MM.1S (cell line): Measurements from ENCODE around the gene HSPG2.

Experiments used
- EZH2 ChIP-seq: fragments of 300-600 bp; sonication (generic); optimal IDR thresholded peaks from 2 replicates; pipeline ENCODE3; 2017; ENCODE audit warnings: low read depth, mild to moderate bottlenecking, antibody characterized with exemption, low read length, mixed read lengths
- TF ChIP-seq, protein P1 (sequence below): fragments of 300-600 bp; sonication (generic); IDR thresholded peaks from 2 replicates; pipeline ENCODE4 v1.5.1; 2016; ENCODE audit warnings: antibody characterized with exemption, low read length, mixed read lengths

DNA sequence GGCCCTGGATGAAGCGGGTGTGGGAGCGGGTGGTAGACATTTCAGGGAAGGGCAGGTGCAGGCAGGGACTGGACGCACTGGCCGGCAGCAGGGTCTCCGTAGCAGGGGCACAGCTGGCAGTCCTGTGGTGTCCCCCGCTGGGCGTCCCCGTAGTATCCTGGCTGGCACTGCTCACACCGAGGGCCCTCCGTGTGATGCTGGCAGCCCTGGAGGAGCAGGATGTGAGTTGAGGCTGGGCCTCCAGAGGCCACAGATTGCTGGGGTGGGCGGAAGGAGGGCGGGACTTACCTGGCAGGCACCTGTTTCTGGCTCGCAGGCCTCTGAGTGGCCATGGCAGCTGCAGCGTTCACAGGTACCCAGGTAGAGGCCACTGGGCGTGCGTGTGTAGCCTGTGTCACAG is 62.8 kb downstream of the HSPG2 start:
- TF ChIP-seq EZH2 = no peak
- TF ChIP-seq, protein P1, sequence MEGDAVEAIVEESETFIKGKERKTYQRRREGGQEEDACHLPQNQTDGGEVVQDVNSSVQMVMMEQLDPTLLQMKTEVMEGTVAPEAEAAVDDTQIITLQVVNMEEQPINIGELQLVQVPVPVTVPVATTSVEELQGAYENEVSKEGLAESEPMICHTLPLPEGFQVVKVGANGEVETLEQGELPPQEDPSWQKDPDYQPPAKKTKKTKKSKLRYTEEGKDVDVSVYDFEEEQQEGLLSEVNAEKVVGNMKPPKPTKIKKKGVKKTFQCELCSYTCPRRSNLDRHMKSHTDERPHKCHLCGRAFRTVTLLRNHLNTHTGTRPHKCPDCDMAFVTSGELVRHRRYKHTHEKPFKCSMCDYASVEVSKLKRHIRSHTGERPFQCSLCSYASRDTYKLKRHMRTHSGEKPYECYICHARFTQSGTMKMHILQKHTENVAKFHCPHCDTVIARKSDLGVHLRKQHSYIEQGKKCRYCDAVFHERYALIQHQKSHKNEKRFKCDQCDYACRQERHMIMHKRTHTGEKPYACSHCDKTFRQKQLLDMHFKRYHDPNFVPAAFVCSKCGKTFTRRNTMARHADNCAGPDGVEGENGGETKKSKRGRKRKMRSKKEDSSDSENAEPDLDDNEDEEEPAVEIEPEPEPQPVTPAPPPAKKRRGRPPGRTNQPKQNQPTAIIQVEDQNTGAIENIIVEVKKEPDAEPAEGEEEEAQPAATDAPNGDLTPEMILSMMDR = no peak
